K562 (cell line): ENCODE measurements around the gene GALP.

Source experiments
- SREBF2 ChIP-seq: sonication (generic); formaldehyde crosslinking; IDR thresholded peaks from 2 replicates; pipeline ENCODE4 v1.4.0; 2020; ENCODE audit warnings: mild to moderate bottlenecking, missing genetic modification reagents
- ZFX ChIP-seq: sonication (generic); formaldehyde crosslinking; IDR thresholded peaks from 2 replicates; pipeline ENCODE4 v1.8.0; 2022; ENCODE audit warnings: mild to moderate bottlenecking, missing genetic modification reagents, moderate library complexity
- TF ChIP-seq, protein P1 (sequence below), 2 experiments: fragments of 450-650 bp; formaldehyde crosslinking in 1 of 2; IDR thresholded peaks; 2 replicates each; pipeline versions ENCODE4 v1.4.0 to v1.6.1; 2014 to 2020; ENCODE audit warnings: mild to moderate bottlenecking in 2 of 2, borderline replicate concordance in 1 of 2, low read depth in 1 of 2
- TF ChIP-seq, protein P2 (sequence below): fragments of 450-650 bp; IDR thresholded peaks from 2 replicates; pipeline ENCODE4 v1.6.1; 2016; ENCODE audit warnings: missing biosample characterization, missing genetic modification characterization

DNA sequence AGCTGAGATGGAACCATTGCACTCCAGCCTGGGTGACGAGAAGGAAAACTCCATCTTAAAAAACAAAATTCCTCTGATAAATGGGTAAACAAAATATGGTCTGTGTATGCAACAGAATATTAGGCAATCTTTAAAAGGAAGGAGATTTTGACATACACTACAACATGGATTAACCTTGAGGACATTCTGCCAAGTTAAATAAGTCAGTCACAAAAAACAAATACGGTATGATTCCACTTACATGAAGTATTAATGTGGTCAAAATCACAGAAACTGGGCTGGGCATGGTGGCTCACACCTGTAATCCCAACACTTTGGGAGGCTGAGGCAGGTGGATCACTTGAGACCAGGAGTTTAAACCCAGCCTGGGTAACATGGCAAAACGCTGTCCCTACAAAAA is 37.7 kb upstream of the GALP start:
- TF ChIP-seq, protein P1, sequence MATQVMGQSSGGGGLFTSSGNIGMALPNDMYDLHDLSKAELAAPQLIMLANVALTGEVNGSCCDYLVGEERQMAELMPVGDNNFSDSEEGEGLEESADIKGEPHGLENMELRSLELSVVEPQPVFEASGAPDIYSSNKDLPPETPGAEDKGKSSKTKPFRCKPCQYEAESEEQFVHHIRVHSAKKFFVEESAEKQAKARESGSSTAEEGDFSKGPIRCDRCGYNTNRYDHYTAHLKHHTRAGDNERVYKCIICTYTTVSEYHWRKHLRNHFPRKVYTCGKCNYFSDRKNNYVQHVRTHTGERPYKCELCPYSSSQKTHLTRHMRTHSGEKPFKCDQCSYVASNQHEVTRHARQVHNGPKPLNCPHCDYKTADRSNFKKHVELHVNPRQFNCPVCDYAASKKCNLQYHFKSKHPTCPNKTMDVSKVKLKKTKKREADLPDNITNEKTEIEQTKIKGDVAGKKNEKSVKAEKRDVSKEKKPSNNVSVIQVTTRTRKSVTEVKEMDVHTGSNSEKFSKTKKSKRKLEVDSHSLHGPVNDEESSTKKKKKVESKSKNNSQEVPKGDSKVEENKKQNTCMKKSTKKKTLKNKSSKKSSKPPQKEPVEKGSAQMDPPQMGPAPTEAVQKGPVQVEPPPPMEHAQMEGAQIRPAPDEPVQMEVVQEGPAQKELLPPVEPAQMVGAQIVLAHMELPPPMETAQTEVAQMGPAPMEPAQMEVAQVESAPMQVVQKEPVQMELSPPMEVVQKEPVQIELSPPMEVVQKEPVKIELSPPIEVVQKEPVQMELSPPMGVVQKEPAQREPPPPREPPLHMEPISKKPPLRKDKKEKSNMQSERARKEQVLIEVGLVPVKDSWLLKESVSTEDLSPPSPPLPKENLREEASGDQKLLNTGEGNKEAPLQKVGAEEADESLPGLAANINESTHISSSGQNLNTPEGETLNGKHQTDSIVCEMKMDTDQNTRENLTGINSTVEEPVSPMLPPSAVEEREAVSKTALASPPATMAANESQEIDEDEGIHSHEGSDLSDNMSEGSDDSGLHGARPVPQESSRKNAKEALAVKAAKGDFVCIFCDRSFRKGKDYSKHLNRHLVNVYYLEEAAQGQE (IDR thresholded peaks at IDR 0.05; ENCODE audit: borderline replicate concordance) = no peak
- TF ChIP-seq, protein P1 (CRISPR knock-in tag; IDR thresholded peaks at IDR 0.05; ENCODE audit: low read depth) = no peak
- TF ChIP-seq SREBF2 (CRISPR knock-in tag) (no peak), ZFX (CRISPR knock-in tag) (no peak)
- TF ChIP-seq, protein P2, sequence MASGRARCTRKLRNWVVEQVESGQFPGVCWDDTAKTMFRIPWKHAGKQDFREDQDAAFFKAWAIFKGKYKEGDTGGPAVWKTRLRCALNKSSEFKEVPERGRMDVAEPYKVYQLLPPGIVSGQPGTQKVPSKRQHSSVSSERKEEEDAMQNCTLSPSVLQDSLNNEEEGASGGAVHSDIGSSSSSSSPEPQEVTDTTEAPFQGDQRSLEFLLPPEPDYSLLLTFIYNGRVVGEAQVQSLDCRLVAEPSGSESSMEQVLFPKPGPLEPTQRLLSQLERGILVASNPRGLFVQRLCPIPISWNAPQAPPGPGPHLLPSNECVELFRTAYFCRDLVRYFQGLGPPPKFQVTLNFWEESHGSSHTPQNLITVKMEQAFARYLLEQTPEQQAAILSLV (tag) = no peak
